Fibroblast of mammary gland (primary cell): ENCODE data around the gene KIF16B.

Experiments used
- DNase-seq: peaks from one replicate; pipeline ENCODE4 v3.0.0-alpha.2; 2010; ENCODE audit warnings: low read depth
- H3K4me3 ChIP-seq: 2 replicates; pipeline ENCODE4 v1.5.1; 2011; ENCODE audit warnings: low read depth, mild to moderate bottlenecking, low read length, moderate library complexity; ENCODE audit not compliant: control insufficient read depth
- CTCF ChIP-seq: conservative IDR thresholded peaks from 2 replicates; pipeline ENCODE4 v1.5.1; 2011; ENCODE audit warnings: low read depth, low read length, inconsistent platforms; ENCODE audit not compliant: control insufficient read depth, insufficient read depth

KIF16B gene

GRCh38 chr20:16555754-16556153 is 17.5 kb downstream of the KIF16B start:
- no peak overlapping the region for H3K4me3 ChIP-seq
- TF ChIP-seq CTCF = no peak
- peak; percentile 83 for DNase-seq

DNA sequence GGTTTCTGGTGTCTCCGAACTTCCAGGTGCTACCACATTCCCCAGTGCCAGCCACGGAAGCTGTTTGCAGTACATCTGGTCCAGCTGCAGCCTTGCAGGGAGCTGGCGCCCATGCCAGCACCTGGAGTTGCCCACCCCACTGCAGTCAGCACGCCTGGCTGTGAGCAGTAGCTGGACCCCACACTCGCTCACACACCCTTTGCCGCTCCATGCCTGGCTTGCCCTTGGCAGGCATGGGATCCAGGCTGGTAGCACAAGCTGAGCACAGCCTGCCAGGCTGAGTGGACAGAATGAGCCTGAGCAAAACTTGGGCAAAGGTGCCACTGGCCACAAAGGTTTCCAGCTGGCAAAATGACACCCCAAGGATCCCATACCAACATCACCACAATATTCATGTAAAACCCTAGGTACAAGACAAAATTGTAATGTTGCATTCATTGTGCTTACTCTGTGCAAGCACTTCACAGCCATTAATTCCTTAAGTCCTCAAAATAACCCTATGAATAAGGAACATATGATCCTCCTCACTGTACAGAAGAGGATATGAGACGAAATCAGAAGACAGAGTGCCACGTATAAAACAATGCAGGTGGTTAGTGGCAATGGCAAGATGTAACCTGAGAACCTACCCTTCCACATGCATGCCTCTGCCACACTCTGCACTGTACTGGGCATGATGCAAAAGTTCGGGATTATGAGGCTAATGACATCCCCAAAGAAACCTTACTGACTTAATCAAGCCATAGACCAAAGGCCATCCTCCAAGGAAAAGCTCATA is 18.3 kb downstream of the KIF16B start:
- TF ChIP-seq CTCF = no peak

GRCh38 chr20:16553684-16554083 is 19.6 kb downstream of the KIF16B start:
- H3K4me3 ChIP-seq = no peak overlapping the region
- no peak for TF ChIP-seq CTCF
- no peak for DNase-seq

More for the DNA sequence above, 18.3 kb downstream of the KIF16B start:
- no peak overlapping the region for H3K4me3 ChIP-seq
- DNase-seq = no peak

- no peak overlapping the region for H3K4me3 ChIP-seq
- no peak for TF ChIP-seq CTCF
- DNase-seq = no peak
Measured at GRCh38 chr20:16553101-16553500, 20.1 kb downstream of the KIF16B start.

- H3K4me3 ChIP-seq = no peak overlapping the region
- TF ChIP-seq CTCF = no peak
- no peak for DNase-seq
Measured at GRCh38 chr20:16552015-16552414, 21.2 kb downstream of the KIF16B start.

DNA sequence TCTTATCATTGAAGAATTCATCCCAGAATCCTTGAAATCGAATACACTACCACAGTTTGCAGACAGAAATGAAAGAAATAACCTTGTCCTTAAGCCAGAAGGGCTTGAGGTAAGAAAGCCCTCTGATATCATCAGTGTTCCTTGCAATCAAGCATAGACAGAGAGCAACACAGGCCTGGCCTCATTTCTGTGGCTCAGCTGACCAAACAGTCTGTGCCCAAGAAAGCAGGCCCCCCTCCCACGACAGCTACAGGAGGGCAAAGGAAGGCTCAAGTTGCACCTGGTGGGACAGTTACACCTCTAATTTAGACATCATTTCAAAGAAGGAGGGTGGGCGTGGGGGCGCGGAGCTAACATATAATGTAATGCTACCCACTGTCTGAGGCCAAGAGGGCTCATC is 21.6 kb downstream of the KIF16B start:
- TF ChIP-seq CTCF = no peak
- no peak overlapping the region for H3K4me3 ChIP-seq

More for the DNA sequence above, 21.6 kb downstream of the KIF16B start:
- no peak for DNase-seq
